Gastrocnemius medialis (tissue), 4 donors: ENCODE measurements around the gene C1RL. TPM values are rescaled to one million over a fixed set of nuclear protein-coding genes. Genes with fewer than 3 reads are reported as not detected.
A peak's percentile ranks its signal among the peaks of the same experiment; 100 is the strongest.

Source experiments
- ATAC-seq, 2 donors: fragments of 150-250 bp; one replicate each; pipeline ENCODE4 v1.9.1; 2016
- DNase-seq, 2 donors: peaks; one replicate each; pipeline ENCODE4 v3.0.0-alpha.2; 2019
- H3K27ac ChIP-seq, 4 donors: fragments of 200-600 bp; sonication (generic); 1 replicate in 1 of 4; 2 replicates in 3 of 4; pipeline ENCODE4 v1.5.1; 2016 to 2018; ENCODE audit warnings: mild to moderate bottlenecking in 2 of 4, moderate library complexity in 1 of 4
- H3K27me3 ChIP-seq, 3 donors: fragments of 200-600 bp; sonication (generic) in 2 of 3; 1 replicate in 1 of 3; 2 replicates in 2 of 3; pipeline versions ENCODE4 v1.5.1 to v1.6.0; 2016 to 2019; ENCODE audit warnings: mild to moderate bottlenecking in 1 of 3, moderate library complexity in 1 of 3
- H3K36me3 ChIP-seq, 2 donors: fragments of 200-600 bp; sonication (generic) in 1 of 2; one replicate each; pipeline ENCODE4 v1.5.1; 2017 to 2018
- H3K4me1 ChIP-seq, 2 donors: fragments of 200-600 bp; sonication (generic) in 1 of 2; one replicate each; pipeline ENCODE4 v1.5.1; 2016 to 2017; ENCODE audit warnings: mild to moderate bottlenecking in 2 of 2
- H3K4me3 ChIP-seq, 4 donors: fragments of 200-600 bp; sonication (generic) in 3 of 4; 1 replicate in 1 of 4; 2 replicates in 3 of 4; pipeline ENCODE4 v1.5.1; 2016 to 2019; ENCODE audit warnings: mild to moderate bottlenecking in 2 of 4
- H3K9me3 ChIP-seq, 3 donors: fragments of 200-600 bp; sonication (generic) in 2 of 3; 1 replicate in 1 of 3; 2 replicates in 2 of 3; pipeline ENCODE4 v1.5.1; 2016 to 2019
- CTCF ChIP-seq, 5 experiments: fragments of 450-650 bp in 3 of 5; fragments of 200-600 bp in 2 of 5; sonication (generic) in 2 of 5; IDR thresholded peaks in 4 of 5; conservative IDR thresholded peaks in 1 of 5; 1 replicate in 4 of 5; 2 replicates in 1 of 5; pipeline ENCODE4 v1.5.1; 2016 to 2019; ENCODE audit warnings: antibody characterized with exemption in 5 of 5, mild to moderate bottlenecking in 3 of 5, moderate library complexity in 3 of 5
- POLR2A ChIP-seq, 2 donors: fragments of 450-650 bp; IDR thresholded peaks; one replicate each; pipeline ENCODE4 v1.6.1; 2017; ENCODE audit warnings: antibody characterized with exemption in 2 of 2, mild to moderate bottlenecking in 2 of 2, moderate library complexity in 2 of 2
- in situ Hi-C, 4 donors: fragments of 200-750 bp; cut with MboI; loops; one replicate each; pipeline versions ENCODE4 v1.15.0 to v1.8.0; 2017; ENCODE audit warnings: low sequenced_read_pairs in 4 of 4
- intact Hi-C: fragments of 100-400 bp; cut with DNase I; formaldehyde crosslinking; loops from one replicate; pipeline ENCODE4 v1.15.1; 2023; ENCODE audit warnings: low total_unique reads
- total RNA-seq, 4 donors: library from RNA; depleted of rRNA; stranded (reverse); fragments of >200 nt; gene quantifications; one replicate each; pipeline versions ENCODE4 v1.1.0 to v1.2.3, GENCODE V29; 2016

C1RL gene
- total RNA-seq, 4 donors from 2014 or later: 15.0 to 18.7 (median 16.7) TPM

DNA sequence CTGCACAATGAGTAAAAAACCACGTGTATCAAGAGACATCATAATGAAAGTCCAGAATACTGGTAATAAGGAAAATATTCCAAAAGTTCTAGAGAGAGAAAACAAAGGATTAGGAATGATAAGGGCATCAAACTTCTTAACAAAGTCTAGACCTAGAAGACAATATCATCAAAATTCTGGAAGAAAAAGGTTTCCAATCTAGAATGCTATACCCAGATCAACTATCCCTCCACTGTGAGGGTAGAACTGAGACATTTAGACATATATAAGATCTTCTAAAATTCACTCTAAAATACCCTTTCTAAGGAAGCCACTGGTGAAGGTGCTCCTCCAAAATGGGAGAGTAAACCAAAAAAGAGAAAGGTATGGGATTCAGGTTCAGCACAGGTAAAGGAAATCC, 2.9 kb downstream of the C1RL start:
- H3K27me3 ChIP-seq: no peaks in the 10 kb centered on the region
- peaks cover 0 to 22% of the 10 kb centered on the region in 2 donors for H3K36me3 ChIP-seq
- DNase-seq: no peak
- intact Hi-C loops: loop anchor here (5.0 kb wide), 1 partner anchor 144 kb away; no protein-coding TSS in a partner anchor
- in situ Hi-C loops: loop anchor here in 3 of 4 donors (5.0 to 25.0 kb wide), 3 partner anchors 44 to 194 kb away; partner anchors contain the start of genes ATN1 (in 1 of the 3), C12orf57 (in 1 of the 3), C1S (in 1 of the 3) and ENO2 (in 1 of the 3)
- H3K4me1 ChIP-seq: peaks cover 13 to 14% of the 10 kb centered on the region in 2 donors
- H3K9me3 ChIP-seq: peaks cover 0 to 9% (median 2%) of the 10 kb centered on the region in 3 donors
- no peak overlapping the region for H3K27ac ChIP-seq
- ATAC-seq: no peak
- no peak overlapping the region for H3K4me3 ChIP-seq
- no peak for TF ChIP-seq CTCF (IDR thresholded peaks at IDR 0.05 in 4 of 5, conservative IDR thresholded peaks at IDR 0.05 in 1 of 5)

DNA sequence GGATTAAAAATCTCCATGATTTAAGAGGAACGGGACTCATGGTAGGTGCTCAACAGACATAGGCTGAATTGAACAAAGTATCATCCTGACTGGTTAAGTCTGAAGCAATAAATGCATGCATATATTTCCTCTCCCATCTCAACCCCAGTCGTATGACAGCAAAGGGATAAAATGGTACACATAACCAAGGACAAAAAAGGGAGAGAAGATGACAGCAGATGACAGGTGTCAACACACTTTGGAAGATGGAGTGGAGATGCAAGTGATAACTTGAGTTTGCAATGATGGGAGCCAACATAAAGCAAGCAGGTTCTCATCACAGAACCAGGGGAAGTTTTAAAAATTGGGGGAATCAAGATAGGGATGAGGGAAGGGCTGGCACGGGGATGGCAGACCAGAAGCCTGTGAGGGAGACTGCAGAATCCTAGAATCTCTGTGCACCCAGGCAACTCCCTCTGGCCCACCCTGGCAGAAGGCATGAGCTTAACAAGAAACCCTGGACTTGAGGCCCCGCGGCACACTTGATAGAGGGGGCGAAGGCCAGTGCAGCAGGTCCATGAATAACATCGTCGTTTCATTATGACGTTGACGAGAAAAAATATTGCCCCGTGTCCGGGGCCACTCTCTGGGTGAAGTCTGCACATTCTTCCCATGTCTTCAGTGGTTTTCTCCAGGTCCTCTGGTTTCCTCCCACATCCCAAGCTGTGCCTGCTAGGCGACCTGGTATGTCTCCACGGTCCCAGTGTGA, 5.0 kb downstream of the C1RL start:
- Histone ChIP-seq H3K27ac (no peak overlapping the region), H3K4me1 (peaks cover 6 to 9% of the 10 kb centered on the region in 2 donors), H3K9me3 (peaks cover 0 to 9% (median 2%) of the 10 kb centered on the region in 3 donors), H3K4me3 (no peak overlapping the region), H3K27me3 (no peaks in the 10 kb centered on the region), H3K36me3 (peaks cover 0 to 30% of the 10 kb centered on the region in 2 donors)
- in situ Hi-C loops (loop anchor here in 2 of 4 donors (25.0 kb wide), 2 partner anchors 167 to 192 kb away; partner anchors contain the start of genes ATN1 (in 1 of the 2), C12orf57 (in 1 of the 2), ENO2 (in 1 of the 2) and LRRC23 (in 1 of the 2)), intact Hi-C loops (no loop called here)
- no peak for TF ChIP-seq POLR2A (IDR thresholded peaks at IDR 0.05)
- no peak for TF ChIP-seq CTCF (IDR thresholded peaks at IDR 0.05 in 4 of 5, conservative IDR thresholded peaks at IDR 0.05 in 1 of 5)
- DNase-seq (no peak), ATAC-seq (no peak)

DNA sequence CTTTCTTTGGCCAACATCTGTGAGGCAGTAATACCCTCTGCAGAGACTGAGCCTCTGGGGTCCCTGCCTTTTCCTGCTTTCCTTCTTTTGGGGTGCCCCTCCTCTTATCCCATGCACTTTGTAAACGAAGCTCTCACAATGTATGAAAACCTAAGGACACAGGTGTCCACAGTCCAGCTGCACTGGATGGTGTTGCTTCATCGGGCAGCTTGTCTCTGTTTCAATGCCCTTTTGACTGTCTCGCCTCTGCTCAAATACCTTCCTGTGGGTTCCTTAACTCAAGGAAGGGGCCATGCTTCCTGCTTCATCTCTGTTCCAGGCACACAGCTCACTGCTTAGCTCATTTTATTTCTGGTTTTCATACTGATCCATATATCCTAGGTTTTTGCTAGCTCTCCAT, 6.4 kb downstream of the C1RL start:
- Histone ChIP-seq H3K36me3 (peaks cover 0 to 34% of the 10 kb centered on the region in 2 donors), H3K27me3 (no peaks in the 10 kb centered on the region), H3K27ac (no peak overlapping the region), H3K4me3 (no peak overlapping the region), H3K9me3 (peaks cover 0 to 9% (median 2%) of the 10 kb centered on the region in 3 donors), H3K4me1 (peaks cover 0 to 5% of the 10 kb centered on the region in 2 donors)
- no peak for DNase-seq
- intact Hi-C loops: no loop called here
- ATAC-seq: no peak
- in situ Hi-C loops: loop anchor here in 2 of 4 donors (25.0 kb wide), 2 partner anchors 165 to 190 kb away; partner anchors contain the start of genes ATN1 (in 1 of the 2), C12orf57 (in 1 of the 2), ENO2 (in 1 of the 2) and LRRC23 (in 1 of the 2)
- TF ChIP-seq CTCF (IDR thresholded peaks at IDR 0.05 in 4 of 5, conservative IDR thresholded peaks at IDR 0.05 in 1 of 5): no peak
- TF ChIP-seq POLR2A (IDR thresholded peaks at IDR 0.05): no peak

DNA sequence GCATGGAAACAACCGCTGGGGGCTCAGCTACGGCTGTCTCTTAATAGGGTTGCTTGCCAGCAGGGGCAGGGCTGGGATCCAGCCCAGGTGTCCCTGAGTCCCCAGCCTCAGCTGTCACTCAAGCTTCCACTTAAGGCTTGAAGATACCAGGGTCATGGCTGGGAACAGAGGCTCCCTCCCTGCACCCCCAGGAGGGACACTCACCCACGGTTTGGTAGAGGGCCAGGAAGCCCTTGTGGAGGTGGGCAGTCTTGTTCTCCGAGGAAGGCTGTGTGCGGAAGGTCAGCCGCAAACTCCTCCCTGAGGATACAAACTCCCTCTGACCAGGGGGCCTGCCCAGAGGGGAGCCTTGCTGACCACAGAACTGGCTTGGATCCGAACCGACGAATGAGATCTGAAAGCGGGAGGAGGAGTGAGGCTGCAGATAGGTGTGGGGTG, 7.3 kb downstream of the C1RL start:
- intact Hi-C loops: no loop called here
- DNase-seq: no peak

More for the DNA sequence above, 7.3 kb downstream of the C1RL start:
- no peak for ATAC-seq
- peaks cover 0 to 9% (median 2%) of the 10 kb centered on the region in 3 donors for H3K9me3 ChIP-seq
- peak overlapping the region in 1 of 4 donors; percentile 11 for H3K27ac ChIP-seq
- peaks cover 0 to 8% of the 10 kb centered on the region in 2 donors for H3K4me1 ChIP-seq
- peaks cover 0 to 34% of the 10 kb centered on the region in 2 donors for H3K36me3 ChIP-seq
- in situ Hi-C loops: loop anchor here in 2 of 4 donors (25.0 kb wide), 2 partner anchors 164 to 189 kb away; partner anchors contain the start of genes ATN1 (in 1 of the 2), C12orf57 (in 1 of the 2), ENO2 (in 1 of the 2) and LRRC23 (in 1 of the 2)
- no peaks in the 10 kb centered on the region for H3K27me3 ChIP-seq
- TF ChIP-seq POLR2A (IDR thresholded peaks at IDR 0.05) (no peak), CTCF (IDR thresholded peaks at IDR 0.05 in 4 of 5, conservative IDR thresholded peaks at IDR 0.05 in 1 of 5) (no peak)
- no peak overlapping the region for H3K4me3 ChIP-seq
